Spleen (tissue), 7 donors: ENCODE data around the gene PSMB9.

Source experiments
- POLR2A ChIP-seq, 3 donors: fragments of 450-650 bp; IDR thresholded peaks; one replicate each; pipeline ENCODE4 v1.5.1; 2017; ENCODE audit warnings: antibody characterized with exemption in 3 of 3, mild to moderate bottlenecking in 1 of 3
- TF ChIP-seq, protein P1 (sequence below), 11 experiments: fragments of 200-600 bp in 7 of 11; fragments of 450-650 bp in 4 of 11; sonication (generic) in 4 of 11; IDR thresholded peaks in 8 of 11; conservative IDR thresholded peaks in 3 of 11; 1 replicate in 7 of 11; 2 replicates in 4 of 11; pipeline versions ENCODE4 v1.4.0 to v1.8.0; 2016 to 2021; ENCODE audit warnings: antibody characterized with exemption in 11 of 11, inconsistent platforms in 4 of 11, mild to moderate bottlenecking in 1 of 11
- donor health status: DM: no; HTN: no; CAD: no; lungs with moderate emphysema.
- donor health status: DM: no; HTN: no; CAD: no.
- donor health status: DM: no; HTN: no; CAD: no.

DNA sequence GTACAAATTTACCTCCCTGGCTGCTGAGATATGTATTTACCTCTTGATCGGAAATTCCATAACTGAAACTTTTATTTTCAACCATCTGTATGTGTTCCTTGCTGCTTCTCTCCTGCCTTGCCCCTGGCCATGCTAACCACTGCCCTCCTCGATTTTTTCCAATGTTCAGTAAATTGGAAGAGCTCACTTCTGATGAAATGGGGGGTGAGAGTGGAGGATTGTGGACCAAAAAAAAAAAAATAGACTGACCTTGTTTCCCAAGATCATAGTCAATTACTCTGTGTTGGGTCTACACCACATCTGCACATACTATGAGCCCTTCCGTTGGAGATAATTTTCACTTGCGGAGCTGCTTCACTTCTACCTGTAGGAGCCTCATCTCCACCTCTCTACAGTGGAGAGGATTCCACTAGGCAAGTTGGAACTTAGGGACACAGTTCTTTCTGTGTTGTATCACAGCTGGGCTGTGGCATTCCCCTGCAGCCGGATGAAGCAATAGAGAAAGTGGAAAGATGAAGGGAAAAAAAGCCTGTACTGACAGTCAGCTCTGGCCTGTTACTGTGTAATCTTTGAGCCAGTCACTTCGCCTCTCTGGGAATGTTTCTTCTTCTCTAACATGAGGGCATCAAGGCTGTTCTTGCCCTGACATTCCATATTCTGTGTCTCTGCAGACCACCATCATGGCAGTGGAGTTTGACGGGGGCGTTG, 1.6 kb downstream of the PSMB9 start:
- TF ChIP-seq, protein P1, sequence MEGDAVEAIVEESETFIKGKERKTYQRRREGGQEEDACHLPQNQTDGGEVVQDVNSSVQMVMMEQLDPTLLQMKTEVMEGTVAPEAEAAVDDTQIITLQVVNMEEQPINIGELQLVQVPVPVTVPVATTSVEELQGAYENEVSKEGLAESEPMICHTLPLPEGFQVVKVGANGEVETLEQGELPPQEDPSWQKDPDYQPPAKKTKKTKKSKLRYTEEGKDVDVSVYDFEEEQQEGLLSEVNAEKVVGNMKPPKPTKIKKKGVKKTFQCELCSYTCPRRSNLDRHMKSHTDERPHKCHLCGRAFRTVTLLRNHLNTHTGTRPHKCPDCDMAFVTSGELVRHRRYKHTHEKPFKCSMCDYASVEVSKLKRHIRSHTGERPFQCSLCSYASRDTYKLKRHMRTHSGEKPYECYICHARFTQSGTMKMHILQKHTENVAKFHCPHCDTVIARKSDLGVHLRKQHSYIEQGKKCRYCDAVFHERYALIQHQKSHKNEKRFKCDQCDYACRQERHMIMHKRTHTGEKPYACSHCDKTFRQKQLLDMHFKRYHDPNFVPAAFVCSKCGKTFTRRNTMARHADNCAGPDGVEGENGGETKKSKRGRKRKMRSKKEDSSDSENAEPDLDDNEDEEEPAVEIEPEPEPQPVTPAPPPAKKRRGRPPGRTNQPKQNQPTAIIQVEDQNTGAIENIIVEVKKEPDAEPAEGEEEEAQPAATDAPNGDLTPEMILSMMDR (IDR thresholded peaks at IDR 0.05 in 8 of 11, conservative IDR thresholded peaks at IDR 0.05 in 3 of 11): no peak
- TF ChIP-seq POLR2A (IDR thresholded peaks at IDR 0.05): no peak
